Stimulated activated CD8-positive, alpha-beta memory T cell treated with anti-CD3 and anti-CD28 coated beads, Interleukin-7, amount 100 ng/mL, for 4 hours (primary cell): ENCODE results near the gene SYNGR3.
"Not testable (repeated sequence)": the region's sequence is repeated elsewhere in the genome, so short reads cannot be mapped to it uniquely, and the experiment has no call there.

Source experiments
- DNase-seq, 2 donors: peaks; one replicate each; pipeline ENCODE4 v3.0.0-alpha.2; 2020; ENCODE audit warnings: low read depth in 2 of 2

SYNGR3 gene

DNA sequence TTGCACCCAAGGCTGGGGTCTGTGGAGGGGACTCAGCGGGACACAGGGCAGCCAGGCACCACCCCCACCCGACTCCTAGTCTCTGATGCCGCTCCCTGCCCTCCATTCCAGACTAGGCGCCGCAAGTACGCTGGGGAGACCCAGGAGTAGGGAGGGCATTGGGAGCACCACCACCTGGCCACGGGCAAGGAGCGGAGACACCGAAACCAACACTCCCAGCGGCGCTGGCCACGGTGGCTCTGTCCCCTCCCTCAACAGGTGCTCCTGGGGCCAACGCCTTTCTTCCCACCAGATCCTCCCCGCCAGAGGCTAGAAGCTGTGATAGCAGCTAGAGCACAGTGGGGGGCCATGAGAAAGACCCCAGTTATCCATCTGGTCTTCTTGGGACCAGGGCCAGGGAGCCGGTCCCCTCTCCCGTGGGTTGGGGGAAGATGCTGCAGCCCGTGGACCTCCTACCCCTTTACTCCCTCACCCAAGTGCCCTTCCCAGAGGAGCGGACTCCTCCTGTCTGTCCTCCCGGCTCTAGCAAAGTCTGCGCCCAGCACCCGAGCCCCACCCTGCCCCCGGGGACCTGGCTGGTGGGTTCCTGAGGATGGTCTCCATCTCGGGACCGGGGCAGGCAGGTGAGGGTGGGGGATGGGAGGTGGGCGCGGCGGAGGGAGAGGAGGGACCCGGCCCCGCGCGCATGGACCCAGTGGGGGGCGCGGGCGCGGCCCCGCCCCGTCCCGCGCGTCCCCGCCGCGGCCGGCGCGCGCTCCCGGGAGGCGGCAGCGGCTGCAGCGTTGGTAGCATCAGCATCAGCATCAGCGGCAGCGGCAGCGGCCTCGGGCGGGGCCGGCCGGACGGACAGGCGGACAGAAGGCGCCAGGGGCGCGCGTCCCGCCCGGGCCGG lies at the start of gene SYNGR3:
Gene SYNGR3 (plus strand): TSS at position 762 of the 892 bp plus-strand sequence. CDS start 133 bp downstream, outside the sequence.
- DNase-seq: no peak

GRCh38 chr16:1940273-1941161 lies 49.3 kb upstream of the SYNGR3 start:
- no peak for DNase-seq

- DNase-seq: no peak
Measured at GRCh38 chr16:1941162-1942046, 48.4 kb upstream of the SYNGR3 start.

- DNase-seq: no peak
Measured at GRCh38 chr16:1942047-1942809, 47.5 kb upstream of the SYNGR3 start.

DNA sequence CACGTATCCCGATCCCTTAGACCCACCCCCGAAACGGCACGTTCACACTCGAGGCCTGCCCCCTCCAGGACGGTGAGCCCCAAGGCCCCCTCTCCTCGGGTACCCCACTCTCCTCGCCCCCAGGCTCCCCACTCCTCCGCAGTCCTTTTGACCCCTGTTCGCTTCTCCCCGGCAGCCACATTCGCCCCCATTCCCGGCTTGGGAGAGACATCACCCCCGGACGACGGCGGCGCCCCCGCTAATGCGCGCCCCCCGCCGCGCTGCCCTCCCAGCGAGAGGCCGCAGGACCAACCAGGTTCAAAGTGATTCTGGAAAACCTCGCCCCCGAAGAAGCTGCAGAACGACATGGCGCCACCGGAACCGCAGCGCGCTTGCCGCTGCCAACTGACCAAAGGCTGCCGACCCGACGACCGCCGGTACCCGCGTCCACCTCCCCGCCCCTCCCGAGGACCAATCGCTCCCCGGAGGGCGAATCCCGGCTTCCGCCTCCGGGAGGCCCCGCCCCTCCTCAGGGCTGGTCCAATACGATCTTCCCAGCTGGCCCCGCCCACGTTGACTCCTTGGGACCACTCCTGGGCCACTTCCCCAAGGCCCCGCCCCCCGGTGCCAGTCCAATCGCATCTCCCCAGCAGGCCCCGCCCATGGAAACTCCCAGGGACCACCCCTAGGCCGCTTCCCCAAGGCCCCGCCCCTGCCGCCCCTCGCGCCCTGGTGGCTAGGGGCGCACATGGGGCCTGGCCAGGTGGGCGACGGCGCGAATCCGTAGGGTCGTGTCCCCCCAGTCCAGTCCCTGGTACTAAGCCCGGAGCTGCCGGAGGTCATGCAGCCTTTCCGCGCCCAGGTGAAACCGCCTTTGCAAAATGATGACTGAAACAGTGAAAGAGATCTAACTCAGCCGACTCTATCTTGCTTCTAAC lies 46.7 kb upstream of the SYNGR3 start, which contains the start of gene MSRB1:
Gene MSRB1 (minus strand): TSS at position 390 of the 917 bp plus-strand sequence. CDS start 43 bp downstream, at position 347.
- DNase-seq: peak; percentile 98 to 99

- no peak for DNase-seq
Measured at GRCh38 chr16:1944612-1945199, 45.1 kb upstream of the SYNGR3 start.

GRCh38 chr16:1945559-1946391 lies 44.0 kb upstream of the SYNGR3 start:
- no peak for DNase-seq

GRCh38 chr16:1946495-1947368 lies 43.0 kb upstream of the SYNGR3 start:
- DNase-seq: no peak

DNA sequence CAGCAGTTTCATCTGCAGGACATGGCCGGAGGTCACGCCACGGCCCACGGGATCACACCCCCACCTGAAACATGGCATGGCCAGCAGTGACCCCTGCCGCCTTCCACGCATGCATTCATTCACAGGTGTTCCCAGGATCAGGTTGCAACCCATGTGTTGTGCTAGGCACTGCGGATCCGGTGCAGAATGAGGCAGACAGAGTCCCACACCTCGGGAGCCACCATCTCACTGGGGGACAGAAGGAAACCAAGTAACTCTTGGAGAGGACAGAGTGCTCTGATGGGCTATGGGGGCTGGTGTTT lies 42.5 kb upstream of the SYNGR3 start:
- no peak for DNase-seq

DNA sequence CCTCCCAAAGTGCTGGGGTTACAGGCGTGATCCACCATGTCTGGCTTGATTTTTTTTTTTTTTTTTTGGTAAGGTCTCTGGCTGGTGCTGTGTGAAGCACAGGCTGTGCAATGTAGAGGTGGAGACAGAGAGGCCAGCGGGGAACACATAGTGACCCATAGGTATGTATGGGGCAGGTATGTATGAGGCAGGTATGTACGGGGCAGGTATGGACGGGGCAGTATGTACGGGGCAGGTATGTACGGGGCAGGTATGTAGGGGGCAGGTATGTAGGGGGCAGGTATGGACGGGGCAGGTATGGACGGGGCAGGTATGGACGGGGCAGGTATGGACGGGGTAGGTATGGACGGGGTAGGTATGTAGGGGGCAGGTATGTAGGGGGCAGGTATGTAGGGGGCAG lies 40.3 kb upstream of the SYNGR3 start:
- no peak for DNase-seq

GRCh38 chr16:1950047-1950446 lies 39.7 kb upstream of the SYNGR3 start:
- no peak for DNase-seq

DNA sequence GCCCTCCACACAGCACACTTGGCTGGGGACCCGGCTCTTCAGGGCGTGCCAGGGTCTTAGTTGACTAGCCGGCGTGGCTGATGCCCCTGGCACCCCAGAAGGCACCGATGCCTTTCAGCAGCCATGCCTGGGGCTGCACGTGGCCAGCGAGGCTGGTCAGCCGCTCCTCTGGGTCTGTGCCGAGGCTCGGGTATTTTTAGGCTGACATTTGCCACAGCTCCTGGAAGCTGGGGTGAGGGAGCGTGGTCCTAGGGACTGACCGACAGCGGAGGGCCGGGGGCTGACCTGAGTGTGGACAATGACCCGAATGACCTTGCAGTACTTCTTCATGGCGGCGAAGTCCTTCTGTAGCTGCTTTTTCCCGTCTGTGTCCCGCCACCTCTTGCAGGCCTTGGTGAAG lies 39.2 kb upstream of the SYNGR3 start:
- DNase-seq: no peak

DNA sequence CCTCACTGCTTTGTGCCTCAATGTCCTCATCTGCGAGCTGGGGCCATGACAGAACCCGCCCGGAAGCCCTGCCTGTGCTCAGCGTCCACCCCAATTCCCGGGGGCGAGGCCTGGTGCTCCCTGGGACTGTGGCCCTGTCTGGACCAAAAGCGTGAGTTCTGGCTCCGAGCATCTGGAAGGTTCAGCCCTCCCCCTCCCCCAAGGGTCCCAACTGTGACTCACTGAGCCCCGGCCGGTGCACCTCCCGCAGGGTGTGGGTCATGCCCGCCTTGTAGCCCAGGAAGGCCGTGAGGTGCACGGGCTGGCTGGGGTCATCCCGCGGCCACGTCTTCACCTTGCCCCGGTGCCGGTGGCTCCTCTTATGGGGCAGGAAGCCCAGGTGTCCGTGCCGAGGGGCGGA lies 36.0 kb upstream of the SYNGR3 start:
- DNase-seq: no peak

DNA sequence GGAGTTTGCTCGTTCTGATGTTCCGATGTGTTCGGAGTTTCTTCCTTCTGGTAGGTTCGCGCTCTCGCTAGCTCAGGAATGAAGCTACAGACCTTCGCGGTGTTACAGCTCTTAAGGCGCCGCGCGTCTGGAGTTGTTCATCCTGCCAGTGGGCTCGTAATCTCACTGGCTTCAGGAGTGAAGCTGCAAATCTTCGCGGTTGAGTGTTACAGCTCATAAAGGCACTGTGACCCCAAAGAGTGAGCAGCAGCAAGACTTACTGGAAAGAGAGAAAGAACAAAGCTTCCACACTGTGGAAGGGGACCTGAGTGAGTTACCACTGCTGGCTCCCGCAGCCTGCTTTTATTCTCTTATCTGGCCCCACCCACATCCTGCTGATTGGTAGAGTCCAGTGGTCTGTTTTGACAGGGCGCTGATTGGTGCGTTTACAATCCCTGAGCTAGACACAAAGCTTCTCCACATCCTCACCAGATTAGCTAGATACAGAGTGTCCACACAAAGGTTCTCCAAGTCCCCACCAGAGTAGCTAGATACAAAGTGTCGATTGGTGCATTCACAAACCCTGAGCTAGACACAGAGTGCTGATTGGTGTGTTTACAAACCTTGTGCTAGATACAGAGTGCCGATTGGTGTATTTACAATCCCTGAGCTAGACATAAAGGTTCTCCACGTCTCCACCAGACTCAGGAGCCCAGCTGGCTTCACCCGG lies 32.2 kb upstream of the SYNGR3 start:
- DNase-seq: not testable (repeated sequence)

DNA sequence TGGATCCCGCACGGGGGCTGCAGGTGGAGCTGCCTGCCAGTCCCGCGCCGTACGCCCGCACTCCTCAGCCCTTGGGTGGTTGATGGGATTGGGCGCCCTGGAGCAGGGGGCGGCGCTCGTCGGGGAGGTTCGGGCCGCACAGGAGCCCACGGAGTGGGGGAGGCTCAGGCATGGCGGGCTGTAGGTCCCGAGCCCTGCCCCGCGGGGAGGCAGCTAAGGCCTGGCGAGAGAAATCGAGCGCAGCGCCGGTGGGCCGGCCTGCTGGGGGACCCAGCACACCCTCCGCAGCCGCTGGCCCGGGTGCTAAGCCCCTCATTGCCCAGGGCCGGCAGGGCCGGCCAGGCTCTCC lies 31.7 kb upstream of the SYNGR3 start:
- not testable (repeated sequence) for DNase-seq

- no peak for DNase-seq
Measured at GRCh38 chr16:1958715-1959268, 31.0 kb upstream of the SYNGR3 start.
